Stimulated activated CD4-positive, alpha-beta T cell treated with anti-CD3 and anti-CD28 coated beads, Interleukin-4, amount 100 ng/mL, for 48 hours (primary cell): ENCODE results near the gene MCAT.

Experiments used
- DNase-seq, 2 donors: peaks; one replicate each; pipeline ENCODE4 v3.0.0-alpha.2; 2020; ENCODE audit warnings: low read depth in 2 of 2

The MCAT gene

GRCh38 chr22:43094085-43094484 is 49.1 kb downstream of the MCAT start:
- DNase-seq = no peak

- no peak for DNase-seq
Observed at GRCh38 chr22:43092085-43092484, 51.1 kb downstream of the MCAT start.

GRCh38 chr22:43090130-43090789 is 52.9 kb downstream of the MCAT start:
- peak in 1 of 2 donors; percentile 27 for DNase-seq

GRCh38 chr22:43088984-43089717 is 54.0 kb downstream of the MCAT start, which contains the start of gene TTLL1:
Gene TTLL1, minus strand, starts transcription at chr22:43089391. Its CDS starts 13,805 bp downstream, at chr22:43075586.
- DNase-seq = peak; percentile 84 to 90

GRCh38 chr22:43088627-43088983 is 54.6 kb downstream of the MCAT start:
- DNase-seq = no peak

- DNase-seq = no peak
Observed at GRCh38 chr22:43085658-43086606, 57.3 kb downstream of the MCAT start.
